Neuronal stem cell (in vitro differentiated cells): ENCODE measurements around the gene EYS.
"Not testable (repeated sequence)": the region's sequence is repeated elsewhere in the genome, so short reads cannot be mapped to it uniquely, and the experiment has no call there.

Source experiments
- DNase-seq: peaks from one replicate; pipeline ENCODE4 v3.0.0-alpha.2; 2013; ENCODE audit warnings: low spot score
- H2AFZ ChIP-seq: one replicate; pipeline ENCODE4 v1.6.1; 2013; ENCODE audit warnings: mild to moderate bottlenecking, low read length, inconsistent platforms
- H2AK5ac ChIP-seq: 2 replicates; pipeline ENCODE4 v1.6.1; 2013; ENCODE audit warnings: low read depth, mild to moderate bottlenecking, inconsistent platforms, low read length, moderate library complexity, mixed read lengths
- H2BK120ac ChIP-seq: 2 replicates; pipeline ENCODE4 v1.6.1; 2013; ENCODE audit warnings: low read depth, mild to moderate bottlenecking, inconsistent platforms, low read length, moderate library complexity, mixed read lengths
- H2BK12ac ChIP-seq: one replicate; pipeline ENCODE4 v1.6.1; 2013; ENCODE audit warnings: low read length, inconsistent platforms
- H2BK15ac ChIP-seq: 2 replicates; pipeline ENCODE4 v1.6.1; 2013; ENCODE audit warnings: mild to moderate bottlenecking, low read length, inconsistent platforms, mixed read lengths
- H2BK5ac ChIP-seq: one replicate; pipeline ENCODE4 v1.6.1; 2013; ENCODE audit warnings: inconsistent platforms, mild to moderate bottlenecking, low read length, moderate library complexity
- H3K14ac ChIP-seq: one replicate; pipeline ENCODE4 v1.6.1; 2013; ENCODE audit warnings: low read length, inconsistent platforms
- H3K18ac ChIP-seq: 2 replicates; pipeline ENCODE4 v1.6.1; 2013; ENCODE audit warnings: low read length, inconsistent platforms
- H3K23ac ChIP-seq: 2 replicates; pipeline ENCODE4 v1.6.1; 2013; ENCODE audit warnings: low read depth, mild to moderate bottlenecking, mixed read lengths, low read length, inconsistent platforms; ENCODE audit not compliant: poor library complexity
- H3K27ac ChIP-seq: replicated peaks from 3 replicates; pipeline ENCODE4 v1.5.1; 2013; ENCODE audit warnings: low read length, inconsistent platforms
- H3K27me3 ChIP-seq, 3 experiments: 2 replicates each; pipeline ENCODE4 v1.6.1; 2013; ENCODE audit warnings: low read length in 3 of 3, mild to moderate bottlenecking in 2 of 3, inconsistent platforms in 1 of 3, low read depth in 1 of 3, mixed read lengths in 1 of 3, moderate library complexity in 1 of 3; ENCODE audit not compliant: control insufficient read depth in 3 of 3, insufficient read depth in 3 of 3
- H3K36me3 ChIP-seq, 2 donors: replicated peaks in 1 of 2; 2 replicates each; pipeline ENCODE4 v1.6.1; 2013; ENCODE audit warnings: low read length in 2 of 2; ENCODE audit not compliant: control insufficient read depth in 2 of 2, insufficient read depth in 2 of 2
- H3K4ac ChIP-seq: 2 replicates; pipeline ENCODE4 v1.6.1; 2013; ENCODE audit warnings: inconsistent platforms, mild to moderate bottlenecking, low read length, moderate library complexity
- H3K4me1 ChIP-seq, 2 donors: 1 replicate in 1 of 2; 2 replicates in 1 of 2; pipeline ENCODE4 v1.6.1; 2013; ENCODE audit warnings: low read length in 2 of 2, low read depth in 1 of 2; ENCODE audit not compliant: control insufficient read depth in 2 of 2, insufficient read depth in 1 of 2
- H3K4me2 ChIP-seq: one replicate; pipeline ENCODE4 v1.6.1; 2013; ENCODE audit warnings: mild to moderate bottlenecking, low read length, inconsistent platforms; ENCODE audit not compliant: insufficient read depth, poor library complexity, severe bottlenecking
- H3K4me3 ChIP-seq, 2 donors: 2 replicates each; pipeline ENCODE4 v1.5.1; 2013; ENCODE audit warnings: low read length in 2 of 2, mild to moderate bottlenecking in 2 of 2, inconsistent platforms in 1 of 2, moderate library complexity in 1 of 2
- H3K79me1 ChIP-seq: one replicate; pipeline ENCODE4 v1.6.1; 2013; ENCODE audit warnings: low read depth, mild to moderate bottlenecking, inconsistent platforms, low read length, moderate library complexity
- H3K9ac ChIP-seq: one replicate; pipeline ENCODE4 v1.6.1; 2013; ENCODE audit warnings: mild to moderate bottlenecking, low read depth, low read length, inconsistent platforms; ENCODE audit not compliant: poor library complexity
- H3K9me3 ChIP-seq, 2 donors: replicated peaks in 1 of 2; 2 replicates each; pipeline versions ENCODE3 to v1.6.1; 2013; ENCODE audit warnings: low read length in 2 of 2, mild to moderate bottlenecking in 2 of 2, inconsistent platforms in 1 of 2, low read depth in 1 of 2, mixed read lengths in 1 of 2, moderate library complexity in 1 of 2; ENCODE audit not compliant: control insufficient read depth in 2 of 2, insufficient read depth in 1 of 2
- H4K8ac ChIP-seq: one replicate; pipeline ENCODE4 v1.6.1; 2013; ENCODE audit warnings: low read depth, mild to moderate bottlenecking, inconsistent platforms, low read length, moderate library complexity
- H4K91ac ChIP-seq: one replicate; pipeline ENCODE4 v1.6.1; 2013; ENCODE audit warnings: low read length, low read depth, mild to moderate bottlenecking, inconsistent platforms; ENCODE audit not compliant: poor library complexity
- WGBS, 2 donors: extraction: QIAGEN DNeasy Blood & Tissue Kit; methylation state at CpG; one replicate each; pipeline ENCODE4 v1.1.7; 2013; ENCODE audit warnings: missing lambda C conversion rate in 2 of 2, mixed read lengths in 1 of 2; ENCODE audit not compliant: insufficient read length in 2 of 2, insufficient replicate concordance in 1 of 2; ENCODE audit errors: extremely low coverage in 2 of 2; 5-methylcytosine and 5-hydroxymethylcytosine counted together

The EYS gene

GRCh38 chr6:64238908-64239307, 1468.1 kb downstream of the EYS start:
- not testable (repeated sequence) for H3K9me3 ChIP-seq, H3K4me2 ChIP-seq, H3K79me1 ChIP-seq, H2BK15ac ChIP-seq, H4K91ac ChIP-seq, H3K14ac ChIP-seq, H2BK5ac ChIP-seq, H3K4me1 ChIP-seq, DNase-seq, H3K4me3 ChIP-seq, H3K36me3 ChIP-seq, H3K27me3 ChIP-seq, H2BK120ac ChIP-seq, H2AFZ ChIP-seq, H2AK5ac ChIP-seq, H3K27ac ChIP-seq, H3K23ac ChIP-seq, H2BK12ac ChIP-seq, H4K8ac ChIP-seq, H3K4ac ChIP-seq, H3K18ac ChIP-seq, H3K9ac ChIP-seq
- WGBS, 2 donors = no CpG with 5 or more reads among the region's 2 CpGs

GRCh38 chr6:64238071-64238470, 1469.0 kb downstream of the EYS start:
- no CpG with 5 or more reads among the region's 3 CpGs for WGBS, 2 donors
- H3K36me3 ChIP-seq = no peaks in the 10 kb centered on the region

DNA sequence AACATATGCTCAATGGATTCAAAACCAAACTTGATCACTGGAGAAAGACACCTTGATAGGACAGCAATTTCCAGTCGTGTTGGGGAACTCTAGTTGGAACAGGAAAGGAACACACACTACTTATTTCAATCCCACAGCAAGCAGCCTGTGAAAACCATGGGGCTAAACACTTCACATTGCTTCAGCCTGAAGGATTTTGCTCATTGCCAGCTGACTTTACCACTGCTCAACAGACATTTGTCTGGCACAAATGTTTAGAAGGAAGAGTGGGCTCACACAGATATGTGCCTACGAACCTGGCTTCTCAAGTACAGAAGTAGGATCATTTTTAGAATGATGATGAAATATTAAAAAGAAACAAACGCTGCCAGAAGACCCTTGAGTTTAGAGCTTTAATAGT, 1473.3 kb downstream of the EYS start:
- no peak overlapping the region for H3K4me2 ChIP-seq
- H4K8ac ChIP-seq = no peak overlapping the region
- H2BK5ac ChIP-seq = no peak overlapping the region
- H3K4me3 ChIP-seq = no peak overlapping the region
- no peaks in the 10 kb centered on the region for H3K27me3 ChIP-seq
- H3K23ac ChIP-seq = no peak overlapping the region
- H3K4me1 ChIP-seq = peaks cover 0 to 2% of the 10 kb centered on the region in 2 donors
- DNase-seq = no peak
- no peaks in the 10 kb centered on the region for H3K9me3 ChIP-seq
- H3K79me1 ChIP-seq = no peaks in the 10 kb centered on the region
- no peak overlapping the region for H2AK5ac ChIP-seq
- WGBS, 2 donors = no CpG with 5 or more reads among the region's 3 CpGs
- H2BK12ac ChIP-seq = no peak overlapping the region
- H3K27ac ChIP-seq = no peak overlapping the region
- H3K18ac ChIP-seq = no peak overlapping the region
- H4K91ac ChIP-seq = no peak overlapping the region
- peak overlapping the region; percentile 82 for H2AFZ ChIP-seq
- H3K4ac ChIP-seq = no peak overlapping the region
- no peak overlapping the region for H3K9ac ChIP-seq
- no peak overlapping the region for H2BK120ac ChIP-seq
- H3K36me3 ChIP-seq = no peaks in the 10 kb centered on the region
- H3K14ac ChIP-seq = no peak overlapping the region
- no peak overlapping the region for H2BK15ac ChIP-seq

More at GRCh38 chr6:64238071-64238470, 1469.0 kb downstream of the EYS start:
- DNase-seq = no peak
- Histone ChIP-seq H3K14ac (no peak overlapping the region), H3K27me3 (no peaks in the 10 kb centered on the region), H3K27ac (no peak overlapping the region), H3K23ac (no peak overlapping the region), H3K4ac (no peak overlapping the region), H3K4me1 (no peaks in the 10 kb centered on the region), H2AK5ac (no peak overlapping the region), H3K79me1 (no peaks in the 10 kb centered on the region), H2BK15ac (no peak overlapping the region), H3K4me3 (no peak overlapping the region), H4K8ac (no peak overlapping the region), H2BK5ac (no peak overlapping the region), H2BK120ac (no peak overlapping the region), H2AFZ (no peak overlapping the region), H4K91ac (no peak overlapping the region), H3K18ac (no peak overlapping the region), H3K9me3 (no peaks in the 10 kb centered on the region), H3K4me2 (no peak overlapping the region), H2BK12ac (no peak overlapping the region), H3K9ac (no peak overlapping the region)

DNA sequence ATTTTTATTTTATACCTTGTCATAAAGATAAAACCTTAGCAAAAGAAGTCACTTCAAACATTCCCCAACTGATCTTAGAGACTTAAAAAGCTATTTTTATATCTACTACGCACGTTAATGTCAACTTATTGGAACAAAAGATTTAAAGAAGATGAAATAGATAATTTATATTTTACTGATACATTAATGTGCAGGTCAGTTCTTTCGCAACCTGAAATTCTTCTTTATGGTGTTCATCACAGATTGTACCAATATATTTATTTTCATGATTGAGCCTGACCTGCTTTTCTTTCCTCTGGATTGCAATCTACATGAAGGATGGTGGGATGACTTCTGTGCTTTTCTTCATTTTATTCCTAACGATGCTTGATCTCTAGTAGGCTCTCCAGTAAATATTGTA, 1475.1 kb downstream of the EYS start:
- Histone ChIP-seq H3K4me2 (no peak overlapping the region), H2BK12ac (no peak overlapping the region), H3K14ac (no peak overlapping the region), H2AFZ (no peak overlapping the region), H3K4me1 (peaks cover 0 to 2% of the 10 kb centered on the region in 2 donors), H2BK120ac (no peak overlapping the region), H4K91ac (no peak overlapping the region), H2BK5ac (no peak overlapping the region), H3K18ac (no peak overlapping the region), H3K4me3 (no peak overlapping the region), H4K8ac (no peak overlapping the region), H3K9ac (no peak overlapping the region), H3K27me3 (no peaks in the 10 kb centered on the region), H2BK15ac (no peak overlapping the region), H3K79me1 (no peaks in the 10 kb centered on the region), H3K9me3 (no peaks in the 10 kb centered on the region), H3K4ac (no peak overlapping the region), H2AK5ac (no peak overlapping the region), H3K23ac (no peak overlapping the region), H3K27ac (no peak overlapping the region), H3K36me3 (no peaks in the 10 kb centered on the region)
- DNase-seq = no peak
- no CpG with 5 or more reads among the region's 4 CpGs for WGBS, 2 donors
